Liver (tissue), 9 donors: ENCODE measurements around the gene CCR2. TPM values are rescaled to one million over a fixed set of nuclear protein-coding genes. Genes with fewer than 3 reads are reported as not detected.

Experiments
- DNase-seq: peaks from one replicate; pipeline ENCODE4 v3.0.0-alpha.2; 2017; ENCODE audit warnings: low spot score
- H3K27ac ChIP-seq, 2 donors: one replicate each; pipeline ENCODE4 v1.7.0; 2013; ENCODE audit warnings: inconsistent platforms in 2 of 2, low read length in 2 of 2, control low read depth in 1 of 2, low read depth in 1 of 2, mild to moderate bottlenecking in 1 of 2
- H3K27me3 ChIP-seq, 4 donors: one replicate each; pipeline versions ENCODE4 v1.6.1 to v1.7.0; 2013; ENCODE audit warnings: low read length in 3 of 4, inconsistent platforms in 1 of 4, mild to moderate bottlenecking in 1 of 4, moderate library complexity in 1 of 4; ENCODE audit not compliant: control insufficient read depth in 4 of 4, insufficient read depth in 4 of 4
- H3K36me3 ChIP-seq, 4 donors: one replicate each; pipeline versions ENCODE4 v1.6.1 to v1.7.0; 2013; ENCODE audit warnings: low read length in 3 of 4, mild to moderate bottlenecking in 3 of 4, low read depth in 1 of 4, moderate library complexity in 1 of 4; ENCODE audit not compliant: control insufficient read depth in 4 of 4, insufficient read depth in 3 of 4
- H3K4me1 ChIP-seq, 4 donors: one replicate each; pipeline versions ENCODE4 v1.6.1 to v1.7.0; 2013; ENCODE audit warnings: low read length in 3 of 4, mild to moderate bottlenecking in 3 of 4, moderate library complexity in 1 of 4; ENCODE audit not compliant: control insufficient read depth in 4 of 4, insufficient read depth in 4 of 4
- H3K4me3 ChIP-seq, 3 donors: one replicate each; pipeline versions ENCODE4 v1.6.1 to v1.7.0; 2013; ENCODE audit warnings: low read length in 3 of 3, control low read depth in 1 of 3, low read depth in 1 of 3, mild to moderate bottlenecking in 1 of 3
- H3K9ac ChIP-seq, 2 donors: one replicate each; pipeline ENCODE4 v1.7.0; 2013; ENCODE audit warnings: low read length in 2 of 2, mild to moderate bottlenecking in 2 of 2, moderate library complexity in 2 of 2, control low read depth in 1 of 2, low read depth in 1 of 2
- H3K9me3 ChIP-seq, 4 donors: one replicate each; pipeline versions ENCODE4 v1.6.1 to v1.7.0; 2013; ENCODE audit warnings: low read length in 3 of 4; ENCODE audit not compliant: control insufficient read depth in 4 of 4
- ATF3 ChIP-seq: IDR thresholded peaks from 2 replicates; pipeline ENCODE4 v1.6.1; 2016; ENCODE audit warnings: antibody characterized with exemption
- CTCF ChIP-seq: fragments of 150-350 bp; IDR thresholded peaks from 2 replicates; pipeline ENCODE4 v1.5.1; 2017; ENCODE audit warnings: improper control_type of control experiment, low read depth, low read length; ENCODE audit not compliant: missing input control
- EGR1 ChIP-seq, 2 donors: IDR thresholded peaks; 2 replicates each; pipeline ENCODE4 v1.6.1; 2016 to 2018; ENCODE audit warnings: antibody characterized with exemption in 2 of 2, low read depth in 2 of 2
- FOXA1 ChIP-seq: IDR thresholded peaks from 2 replicates; pipeline ENCODE4 v1.6.1; 2016; ENCODE audit warnings: antibody characterized with exemption
- FOXA2 ChIP-seq: IDR thresholded peaks from 2 replicates; pipeline ENCODE4 v1.6.1; 2016; ENCODE audit warnings: antibody characterized with exemption
- HNF4A ChIP-seq, 2 donors: conservative IDR thresholded peaks; 2 replicates each; pipeline ENCODE4 v1.6.1; 2016; ENCODE audit warnings: antibody characterized with exemption in 2 of 2, mild to moderate bottlenecking in 2 of 2
- HNF4G ChIP-seq: IDR thresholded peaks from 2 replicates; pipeline ENCODE4 v1.6.1; 2016; ENCODE audit warnings: antibody characterized with exemption
- JUND ChIP-seq, 2 donors: IDR thresholded peaks; 2 replicates each; pipeline ENCODE4 v1.6.1; 2016; ENCODE audit warnings: antibody characterized with exemption in 2 of 2
- NR2F2 ChIP-seq: IDR thresholded peaks from 2 replicates; pipeline ENCODE4 v1.6.1; 2016; ENCODE audit warnings: antibody characterized with exemption
- RAD21 ChIP-seq, 2 donors: IDR thresholded peaks; 2 replicates each; pipeline ENCODE4 v1.6.1; 2016; ENCODE audit warnings: antibody characterized with exemption in 2 of 2, mild to moderate bottlenecking in 2 of 2
- REST ChIP-seq: IDR thresholded peaks from 2 replicates; pipeline ENCODE4 v1.6.1; 2016; ENCODE audit warnings: antibody characterized with exemption, mild to moderate bottlenecking
- RXRA ChIP-seq, 2 donors: IDR thresholded peaks; 2 replicates each; pipeline ENCODE4 v1.6.1; 2017 to 2018; ENCODE audit warnings: antibody characterized with exemption in 2 of 2, mild to moderate bottlenecking in 1 of 2
- SP1 ChIP-seq: IDR thresholded peaks from 2 replicates; pipeline ENCODE4 v1.6.1; 2018; ENCODE audit warnings: antibody characterized with exemption, mild to moderate bottlenecking
- TAF1 ChIP-seq: conservative IDR thresholded peaks from 2 replicates; pipeline ENCODE4 v1.6.1; 2016; ENCODE audit warnings: antibody characterized with exemption, mild to moderate bottlenecking
- YY1 ChIP-seq: IDR thresholded peaks from 2 replicates; pipeline ENCODE4 v1.6.1; 2016; ENCODE audit warnings: antibody characterized with exemption, mild to moderate bottlenecking
- WGBS: extraction: QIAGEN DNeasy Blood & Tissue Kit; methylation state at CpG from one replicate; pipeline ENCODE4 v1.1.7; 2013; 5-methylcytosine and 5-hydroxymethylcytosine counted together
- polyA plus RNA-seq, 2 donors: library from polyadenylated mRNA; stranded (reverse) in 1 of 2; unstranded in 1 of 2; fragments of 200-250 nt in 1 of 2; fragments of >200 nt in 1 of 2; fragmentation: Nextera tagmentation in 1 of 2; extraction: Ambion mirVana in 1 of 2; gene quantifications; one replicate each; pipeline versions ENCODE4 v1.2.1 to v1.2.3, GENCODE V29; 2013 to 2015
- total RNA-seq, 2 donors: library from RNA; depleted of rRNA; stranded (reverse); fragments of >200 nt; gene quantifications; one replicate each; pipeline ENCODE4 v1.2.3, GENCODE V29; 2014
- TF ChIP-seq, protein P1 (sequence below): IDR thresholded peaks from 2 replicates; pipeline ENCODE4 v1.6.1; 2016; ENCODE audit warnings: antibody characterized with exemption
- donor health status: healthy.
- donor health status: healthy.
- donor health status: healthy.
- donor health status: healthy.
- donor health status: healthy.

The CCR2 gene
- total and polyA plus RNA-seq, 4 donors: 0.68 to 3.4 (median 2.4) TPM

GRCh38 chr3:46375218-46375617, 21.3 kb downstream of the CCR2 start:
- 62% methylated on average over 2 of the region's 2 CpGs for WGBS
- no peak overlapping the region for H3K27ac ChIP-seq
- no peak overlapping the region for H3K4me3 ChIP-seq
- no peaks in the 10 kb centered on the region for H3K9me3 ChIP-seq
- peaks cover 0 to 2% (median 0%) of the 10 kb centered on the region in 4 donors for H3K4me1 ChIP-seq
- no peaks in the 10 kb centered on the region for H3K36me3 ChIP-seq
- no peak for TF ChIP-seq FOXA1
- no peak for TF ChIP-seq HNF4G
- no peak for TF ChIP-seq EGR1 (IDR thresholded peaks at IDR 0.05; ENCODE audit: low read depth in 2 of 2)
- TF ChIP-seq JUND (IDR thresholded peaks at IDR 0.05): no peak
- TF ChIP-seq NR2F2: no peak
- no peak for TF ChIP-seq ATF3
- no peak for TF ChIP-seq SP1
- TF ChIP-seq FOXA2: no peak
- TF ChIP-seq YY1: no peak
- TF ChIP-seq RAD21 (IDR thresholded peaks at IDR 0.05): no peak
- H3K27me3 ChIP-seq: peaks cover 0 to 6% (median 0%) of the 10 kb centered on the region in 4 donors
- no peak for DNase-seq
- no peak overlapping the region for H3K9ac ChIP-seq

DNA sequence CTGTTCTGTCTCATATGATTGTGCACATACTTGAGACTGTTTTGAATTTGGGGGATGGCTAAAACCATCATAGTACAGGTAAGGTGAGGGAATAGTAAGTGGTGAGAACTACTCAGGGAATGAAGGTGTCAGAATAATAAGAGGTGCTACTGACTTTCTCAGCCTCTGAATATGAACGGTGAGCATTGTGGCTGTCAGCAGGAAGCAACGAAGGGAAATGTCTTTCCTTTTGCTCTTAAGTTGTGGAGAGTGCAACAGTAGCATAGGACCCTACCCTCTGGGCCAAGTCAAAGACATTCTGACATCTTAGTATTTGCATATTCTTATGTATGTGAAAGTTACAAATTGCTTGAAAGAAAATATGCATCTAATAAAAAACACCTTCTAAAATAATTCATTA, 21.9 kb downstream of the CCR2 start:
- H3K4me1 ChIP-seq: peaks cover 0 to 7% (median 3%) of the 10 kb centered on the region in 4 donors
- no peak overlapping the region for H3K27ac ChIP-seq
- 24% methylated on average over 2 of the region's 2 CpGs for WGBS

More for the DNA sequence above, 21.9 kb downstream of the CCR2 start:
- H3K4me3 ChIP-seq: no peak overlapping the region
- H3K9ac ChIP-seq: no peak overlapping the region
- no peaks in the 10 kb centered on the region for H3K9me3 ChIP-seq
- H3K36me3 ChIP-seq: no peaks in the 10 kb centered on the region
- TF ChIP-seq YY1: no peak
- no peak for TF ChIP-seq RAD21 (IDR thresholded peaks at IDR 0.05)
- TF ChIP-seq HNF4A (conservative IDR thresholded peaks at IDR 0.05): no peak
- TF ChIP-seq TAF1: no peak
- TF ChIP-seq EGR1 (IDR thresholded peaks at IDR 0.05; ENCODE audit: low read depth in 2 of 2): no peak
- TF ChIP-seq, protein P1, sequence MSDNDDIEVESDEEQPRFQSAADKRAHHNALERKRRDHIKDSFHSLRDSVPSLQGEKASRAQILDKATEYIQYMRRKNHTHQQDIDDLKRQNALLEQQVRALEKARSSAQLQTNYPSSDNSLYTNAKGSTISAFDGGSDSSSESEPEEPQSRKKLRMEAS: no peak
- no peak for TF ChIP-seq SP1
- TF ChIP-seq HNF4G: no peak
- no peak for TF ChIP-seq CTCF
- TF ChIP-seq ATF3: no peak
- no peak for TF ChIP-seq RXRA (IDR thresholded peaks at IDR 0.05)
- TF ChIP-seq NR2F2: no peak
- no peak for TF ChIP-seq REST
- no peak for TF ChIP-seq FOXA2
- H3K27me3 ChIP-seq: peaks cover 0 to 6% (median 0%) of the 10 kb centered on the region in 4 donors
- no peak for DNase-seq
